ELF-1 (cell line): Measurements from ENCODE around the gene AGAP4.
"Not testable (repeated sequence)": the region's sequence is repeated elsewhere in the genome, so short reads cannot be mapped to it uniquely, and the experiment has no call there.

Source experiments
- DNase-seq: peaks from one replicate; pipeline ENCODE4 v3.0.0-alpha.2; 2016; ENCODE audit warnings: low read depth, low spot score

Gene AGAP4

GRCh38 chr10:45790694-45791426 lies 56.4 kb downstream of the AGAP4 start:
- not testable (repeated sequence) for DNase-seq

DNA sequence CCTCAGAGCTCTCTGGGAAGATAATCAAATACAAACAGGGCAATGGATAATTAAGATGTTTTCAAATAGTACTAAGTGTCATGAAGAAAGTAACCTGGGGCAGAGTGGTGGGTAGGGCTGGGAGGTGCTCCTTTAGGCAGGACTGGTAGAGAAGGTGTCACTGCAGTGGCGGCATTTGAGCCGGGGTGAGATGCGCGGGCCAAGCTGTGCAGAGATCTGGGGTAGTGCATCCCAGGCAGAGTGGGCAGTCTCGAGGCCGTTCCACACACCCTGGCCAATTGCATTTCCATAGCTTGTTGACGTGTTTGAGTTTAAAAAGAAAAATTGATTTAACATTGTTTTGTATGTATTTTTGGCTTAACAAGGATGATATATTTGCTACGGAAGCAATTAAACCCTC lies 57.3 kb downstream of the AGAP4 start:
- DNase-seq: not testable (repeated sequence)

- DNase-seq: not testable (repeated sequence)
These were observed 60.0 kb downstream of the AGAP4 start for GRCh38 chr10:45787212-45787741.

DNA sequence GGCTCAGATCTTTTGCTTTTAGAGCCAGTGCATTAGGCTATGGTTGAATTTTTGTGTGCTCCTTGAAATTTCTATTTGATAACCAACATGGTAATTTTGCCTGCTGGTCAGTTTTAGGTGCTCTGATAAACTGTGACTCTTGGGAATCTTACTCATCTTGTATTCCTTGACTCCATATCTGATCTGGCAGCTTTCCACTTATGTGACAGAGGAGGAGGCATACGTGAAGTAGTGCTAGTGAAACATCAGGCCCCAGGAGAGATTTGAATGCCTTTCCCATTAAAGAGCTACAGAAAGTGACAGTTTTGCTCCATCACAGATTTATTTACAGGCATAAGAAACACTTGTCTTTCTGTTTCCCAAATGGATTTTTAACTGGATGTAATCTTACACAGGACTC lies 61.1 kb downstream of the AGAP4 start:
- not testable (repeated sequence) for DNase-seq
